Type B pancreatic cell (in vitro differentiated cells): ENCODE data around the gene MPDZ. TPM values are rescaled to one million over a fixed set of nuclear protein-coding genes. Genes with fewer than 3 reads are reported as not detected.

Source experiments
- DNase-seq: peaks from one replicate; pipeline ENCODE4 v3.0.0; 2021; ENCODE audit warnings: mixed read lengths; ENCODE audit not compliant: unreplicated experiment; ENCODE audit errors: extremely low spot score
- H3K27ac Mint-ChIP-seq: 2 replicates; pipeline ENCODE4 v1.8.0; 2021; ENCODE audit warnings: mild to moderate bottlenecking, mixed read lengths
- H3K27me3 Mint-ChIP-seq: 2 replicates; pipeline ENCODE4 v1.8.0; 2021; ENCODE audit warnings: mixed read lengths
- H3K36me3 Mint-ChIP-seq: 2 replicates; pipeline ENCODE4 v1.8.0; 2021; ENCODE audit warnings: mixed read lengths
- H3K4me1 Mint-ChIP-seq: one replicate; pipeline ENCODE4 v1.8.0; 2021; ENCODE audit warnings: mixed read lengths; ENCODE audit not compliant: unreplicated experiment
- H3K4me3 Mint-ChIP-seq: 2 replicates; pipeline ENCODE4 v1.8.0; 2021; ENCODE audit warnings: mild to moderate bottlenecking, mixed read lengths
- H3K9me3 Mint-ChIP-seq: 2 replicates; pipeline ENCODE4 v1.8.0; 2021; ENCODE audit warnings: mixed read lengths
- CTCF ChIP-seq: fragments of 200-600 bp; sonication (generic); conservative IDR thresholded peaks from 2 replicates; pipeline ENCODE4 v1.5.0; 2021; ENCODE audit warnings: antibody characterized with exemption, mild to moderate bottlenecking
- total RNA-seq: library from RNA; stranded (reverse); gene quantifications from 2 replicates; pipeline ENCODE4 v1.2.1, GENCODE V29; 2021; ENCODE audit warnings: low replicate concordance

Gene MPDZ
- total RNA-seq, 1 donor from 2014 or later = 53.0 TPM

DNA sequence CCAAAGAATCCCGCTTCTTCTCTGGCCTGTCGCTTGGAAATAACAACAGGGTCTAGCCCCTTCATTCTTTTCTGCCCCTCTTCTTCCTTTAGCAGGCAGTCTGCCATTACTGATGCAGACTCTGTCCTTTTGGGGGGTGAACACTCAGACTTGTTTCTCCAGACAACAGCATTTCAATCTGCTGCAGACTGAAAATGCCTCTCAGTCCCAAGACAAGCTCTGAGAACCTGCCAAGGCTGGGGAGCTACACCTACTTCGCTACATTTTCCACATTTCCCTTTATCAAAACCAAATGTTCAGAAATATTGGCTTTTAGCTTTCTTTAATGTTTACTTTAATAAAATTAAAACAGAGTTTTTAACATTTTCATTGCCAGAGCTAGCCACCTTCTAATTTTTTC lies 152.4 kb downstream of the MPDZ start:
- no peaks in the 10 kb centered on the region for H3K27me3 Mint-ChIP-seq
- peaks cover 43% of the 10 kb centered on the region for H3K36me3 Mint-ChIP-seq
- no peak overlapping the region for H3K27ac Mint-ChIP-seq

GRCh38 chr9:13125261-13125660 lies 154.2 kb downstream of the MPDZ start:
- H3K4me1 Mint-ChIP-seq = peaks cover 7% of the 10 kb centered on the region
- H3K9me3 Mint-ChIP-seq = no peaks in the 10 kb centered on the region
- no peaks in the 10 kb centered on the region for H3K27me3 Mint-ChIP-seq
- H3K4me3 Mint-ChIP-seq = no peak overlapping the region
- H3K27ac Mint-ChIP-seq = no peak overlapping the region
- no peak for TF ChIP-seq CTCF
- H3K36me3 Mint-ChIP-seq = peaks cover 47% of the 10 kb centered on the region
- no peak for DNase-seq

More for the DNA sequence above, 152.4 kb downstream of the MPDZ start:
- DNase-seq = no peak
- Mint-ChIP-seq H3K9me3 (no peaks in the 10 kb centered on the region), H3K4me1 (peaks cover 7% of the 10 kb centered on the region), H3K4me3 (no peak overlapping the region)
- TF ChIP-seq CTCF = no peak

GRCh38 chr9:13122756-13123369 lies 156.6 kb downstream of the MPDZ start:
- Mint-ChIP-seq H3K9me3 (no peaks in the 10 kb centered on the region), H3K4me3 (no peak overlapping the region), H3K4me1 (peaks cover 4% of the 10 kb centered on the region), H3K36me3 (peaks cover 41% of the 10 kb centered on the region), H3K27me3 (no peaks in the 10 kb centered on the region), H3K27ac (no peak overlapping the region)
- no peak for TF ChIP-seq CTCF
- no peak for DNase-seq

GRCh38 chr9:13118313-13118712 lies 161.2 kb downstream of the MPDZ start:
- no peak for DNase-seq
- Mint-ChIP-seq H3K27ac (no peak overlapping the region), H3K36me3 (peaks cover 28% of the 10 kb centered on the region), H3K27me3 (no peaks in the 10 kb centered on the region), H3K4me1 (no peaks in the 10 kb centered on the region), H3K4me3 (no peak overlapping the region), H3K9me3 (no peaks in the 10 kb centered on the region)
- TF ChIP-seq CTCF = no peak

- Mint-ChIP-seq H3K4me1 (no peaks in the 10 kb centered on the region), H3K27me3 (no peaks in the 10 kb centered on the region), H3K9me3 (no peaks in the 10 kb centered on the region), H3K4me3 (no peak overlapping the region), H3K36me3 (peaks cover 33% of the 10 kb centered on the region), H3K27ac (no peak overlapping the region)
- no peak for TF ChIP-seq CTCF
- no peak for DNase-seq
Observed at GRCh38 chr9:13116292-13116691, 163.2 kb downstream of the MPDZ start.

- Mint-ChIP-seq H3K27me3 (no peaks in the 10 kb centered on the region), H3K4me3 (no peak overlapping the region), H3K27ac (no peak overlapping the region), H3K9me3 (no peaks in the 10 kb centered on the region), H3K36me3 (peaks cover 37% of the 10 kb centered on the region), H3K4me1 (no peaks in the 10 kb centered on the region)
- no peak for DNase-seq
- no peak for TF ChIP-seq CTCF
Observed at GRCh38 chr9:13113751-13114150, 165.7 kb downstream of the MPDZ start.
